Renal pelvis (tissue), 12 donors: ENCODE measurements around the gene KRTAP19-5. TPM values are rescaled to one million over a fixed set of nuclear protein-coding genes. Genes with fewer than 3 reads are reported as not detected.
A peak's percentile ranks its signal among the peaks of the same experiment; 100 is the strongest.
"Not testable (repeated sequence)": the region's sequence is repeated elsewhere in the genome, so short reads cannot be mapped to it uniquely, and the experiment has no call there.

Source experiments
- DNase-seq: peaks from one replicate; pipeline ENCODE4 v3.0.0-alpha.2; 2013
- long read RNA-seq, 16 experiments: transcript quantifications; one replicate each; lab custom pipeline, GENCODE V29; 2026
- polyA plus RNA-seq, 3 donors: library from polyadenylated mRNA; unstranded; fragments of 120-200 nt; gene quantifications; one replicate each; pipeline ENCODE4 v1.2.1, GENCODE V29; 2013; ENCODE audit not compliant: insufficient read length in 3 of 3

KRTAP19-5 gene
- polyA plus RNA-seq = not detected
- long read RNA-seq, donor 1 = 0 reads
- long read RNA-seq, donor 2 = 0 reads
- long read RNA-seq, donor 3 = 0 reads
- long read RNA-seq, donor 4 = 0 reads
- long read RNA-seq, donor 5 = 0 reads
- long read RNA-seq, donor 6 = 0 reads
- long read RNA-seq, donor 7 = 0 reads
- long read RNA-seq, donor 8 = 0 reads
- long read RNA-seq, donor 9 = 0 reads
- long read RNA-seq, donor 10 = 0 reads
- long read RNA-seq, donor 11 = 0 reads
- long read RNA-seq, donor 12 = 0 reads
- long read RNA-seq, donor 13 = 0 reads
- long read RNA-seq, donor 14 = 0 reads
- long read RNA-seq, donor 15 = 0 reads
- long read RNA-seq, donor 16 = 0 reads

- no peak for DNase-seq
These were observed at the start of gene KRTAP19-5 for GRCh38 chr21:30502041-30502440. Gene KRTAP19-5 (minus strand): TSS chr21:30502141. CDS start chr21:30502090, 51 bp downstream.

- no peak for DNase-seq
These were observed 39.8 kb upstream of the KRTAP19-5 start, which contains the start of gene KRTAP19-6 for GRCh38 chr21:30541764-30542163. Gene KRTAP19-6 (minus strand): TSS chr21:30541864. CDS start chr21:30541833, 31 bp downstream.

- DNase-seq = no peak
These were observed 16.9 kb upstream of the KRTAP19-5 start for GRCh38 chr21:30518876-30519275.

DNA sequence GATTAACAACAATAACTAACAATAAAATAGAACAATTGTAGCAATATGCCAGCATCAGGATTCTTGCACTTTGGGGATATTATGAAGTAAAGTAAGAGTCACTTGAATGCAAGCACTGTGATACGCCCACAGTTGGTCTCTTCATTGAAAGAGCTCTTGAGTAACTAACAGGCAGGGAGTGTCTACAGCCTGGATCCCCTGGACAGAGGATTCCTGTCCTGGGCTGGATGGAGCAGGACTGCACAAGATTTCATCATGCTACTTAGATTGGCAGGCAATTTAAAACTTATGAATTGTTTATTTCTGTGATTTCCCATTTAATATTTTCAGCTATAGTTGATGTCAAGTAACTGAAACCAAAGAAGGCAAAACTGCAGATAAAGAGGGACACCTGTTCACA, 13.7 kb upstream of the KRTAP19-5 start:
- DNase-seq = no peak

GRCh38 chr21:30505621-30506205, 3.8 kb upstream of the KRTAP19-5 start:
- not testable (repeated sequence) for DNase-seq

DNA sequence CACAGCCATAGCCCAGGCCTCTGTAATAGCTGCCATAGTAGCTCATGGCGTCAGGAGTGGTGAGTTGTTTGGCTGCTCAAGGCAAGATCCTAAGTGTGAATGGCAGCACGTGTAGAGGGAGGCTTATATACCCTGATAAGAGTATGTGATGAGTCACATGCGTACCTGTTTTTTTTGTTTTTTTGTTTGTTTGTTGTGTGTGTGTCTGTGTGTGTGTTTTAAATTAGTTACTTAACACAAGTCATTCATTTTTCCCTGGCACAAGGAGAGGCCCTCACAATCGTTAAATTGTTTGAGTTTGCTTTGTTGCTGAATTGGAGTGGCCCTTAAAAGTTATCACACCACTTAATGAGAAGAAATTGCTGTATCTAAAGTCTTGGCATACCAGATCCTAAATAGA, 4.9 kb downstream of the KRTAP19-5 start, which contains the start of gene KRTAP19-4:
TSS of gene KRTAP19-4 (minus strand) at position 101 of the 400 bp plus-strand sequence. CDS start at position 46, 55 bp downstream.
- no peak for DNase-seq

- DNase-seq = no peak
These were observed 9.9 kb downstream of the KRTAP19-5 start, which contains the start of gene KRTAP19-3 for GRCh38 chr21:30491963-30492428. Gene KRTAP19-3 (minus strand): TSS chr21:30492013. CDS start chr21:30491957, 56 bp downstream.

- no peak for DNase-seq
These were observed 14.6 kb downstream of the KRTAP19-5 start, which contains the start of gene KRTAP19-2 for GRCh38 chr21:30487336-30487735. Gene KRTAP19-2 (minus strand): TSS chr21:30487436. CDS start chr21:30487348, 88 bp downstream.

GRCh38 chr21:30486180-30486579, 15.8 kb downstream of the KRTAP19-5 start:
- no peak for DNase-seq

- no peak for DNase-seq
These were observed 19.8 kb downstream of the KRTAP19-5 start for GRCh38 chr21:30482130-30482529.

GRCh38 chr21:30480145-30480544, 21.8 kb downstream of the KRTAP19-5 start, which contains the start of gene KRTAP19-1:
Gene KRTAP19-1 (minus strand): TSS chr21:30480367. CDS start chr21:30480317, 50 bp downstream.
- no peak for DNase-seq

GRCh38 chr21:30479259-30479658, 22.7 kb downstream of the KRTAP19-5 start:
- no peak for DNase-seq

DNA sequence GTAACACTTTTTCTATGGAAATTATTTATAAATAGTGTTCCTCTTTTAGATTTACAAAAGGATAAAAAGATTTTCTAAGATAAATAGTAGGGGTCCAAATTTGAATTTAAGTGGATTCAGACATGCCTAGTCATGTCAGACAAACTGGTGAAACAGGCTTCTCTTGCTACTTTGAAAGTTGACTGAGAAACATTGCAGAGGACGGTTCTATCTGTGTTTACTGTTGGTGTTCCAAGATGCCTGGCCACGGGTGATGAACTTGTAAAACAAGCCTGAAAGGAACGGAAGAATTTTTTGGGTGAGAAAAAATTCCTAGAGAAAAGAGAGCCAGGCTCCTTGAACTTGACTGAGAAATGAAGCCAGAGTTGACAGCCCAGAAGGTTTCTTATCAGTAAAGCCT, 23.9 kb downstream of the KRTAP19-5 start:
- no peak for DNase-seq

- peak; percentile 61 for DNase-seq
These were observed 32.8 kb downstream of the KRTAP19-5 start for GRCh38 chr21:30468900-30469714.

DNA sequence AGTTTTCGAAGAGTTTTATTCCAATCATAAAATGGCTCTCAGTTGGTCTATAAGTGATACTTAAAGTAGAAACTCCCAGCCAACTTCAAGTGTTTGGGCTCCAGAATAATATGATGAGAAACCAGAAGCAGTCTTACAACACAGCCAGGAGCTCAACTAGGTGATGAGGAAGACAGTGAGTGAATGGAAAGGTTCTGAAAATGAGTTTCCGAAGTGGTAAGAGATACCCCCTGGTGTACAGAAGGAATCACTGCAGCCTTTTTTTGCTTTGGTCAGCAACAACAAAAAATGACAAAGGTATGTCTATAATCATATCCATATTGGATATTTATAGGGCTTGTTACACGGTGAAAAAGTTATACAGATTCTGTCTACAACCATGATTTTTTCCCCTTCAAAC, 38.2 kb downstream of the KRTAP19-5 start:
- no peak for DNase-seq

Other genes starting within 250 kb of the KRTAP19-5 start
- gene KRTAP24-1, start 219.2 kb downstream of the KRTAP19-5 start, polyA plus RNA-seq = not detected
- not detected for gene KRTAP25-1, start 212.6 kb downstream of the KRTAP19-5 start, polyA plus RNA-seq
- gene KRTAP26-1, start 181.8 kb downstream of the KRTAP19-5 start, polyA plus RNA-seq = not detected
- not detected for gene KRTAP27-1, start 164.4 kb downstream of the KRTAP19-5 start, polyA plus RNA-seq
- not detected for gene KRTAP23-1, start 153.5 kb downstream of the KRTAP19-5 start, polyA plus RNA-seq
- not detected for gene KRTAP13-2, start 129.9 kb downstream of the KRTAP19-5 start, polyA plus RNA-seq
- not detected for gene KRTAP13-1, start 106.1 kb downstream of the KRTAP19-5 start, polyA plus RNA-seq
- not detected for gene KRTAP13-3, start 76.2 kb downstream of the KRTAP19-5 start, polyA plus RNA-seq
- gene KRTAP13-4, start 71.9 kb downstream of the KRTAP19-5 start, polyA plus RNA-seq = not detected
- not detected for gene KRTAP15-1, start 61.9 kb downstream of the KRTAP19-5 start, polyA plus RNA-seq
- not detected for gene KRTAP19-1, start 21.8 kb downstream of the KRTAP19-5 start, polyA plus RNA-seq
- gene KRTAP19-2, start 14.7 kb downstream of the KRTAP19-5 start, polyA plus RNA-seq = not detected
- gene KRTAP19-3, start 10.1 kb downstream of the KRTAP19-5 start, polyA plus RNA-seq = not detected
- gene KRTAP19-4, start 5.0 kb downstream of the KRTAP19-5 start, polyA plus RNA-seq = not detected
- not detected for gene KRTAP19-6, start 39.7 kb upstream of the KRTAP19-5 start, polyA plus RNA-seq
- gene KRTAP19-7, start 59.2 kb upstream of the KRTAP19-5 start, polyA plus RNA-seq = not detected
- gene KRTAP22-2, start 88.3 kb upstream of the KRTAP19-5 start, polyA plus RNA-seq = not detected
- not detected for gene KRTAP6-3, start 90.3 kb upstream of the KRTAP19-5 start, polyA plus RNA-seq
- gene KRTAP6-2, start 96.8 kb upstream of the KRTAP19-5 start, polyA plus RNA-seq = not detected
- gene KRTAP22-1, start 98.9 kb upstream of the KRTAP19-5 start, polyA plus RNA-seq = not detected
- gene KRTAP6-1, start 111.8 kb upstream of the KRTAP19-5 start, polyA plus RNA-seq = not detected
- not detected for gene KRTAP20-1, start 114.3 kb upstream of the KRTAP19-5 start, polyA plus RNA-seq
- not detected for gene KRTAP20-4, start 118.5 kb upstream of the KRTAP19-5 start, polyA plus RNA-seq
- gene KRTAP20-2, start 133.1 kb upstream of the KRTAP19-5 start, polyA plus RNA-seq = not detected
- gene KRTAP20-3, start 140.7 kb upstream of the KRTAP19-5 start, polyA plus RNA-seq = not detected
- gene KRTAP21-3, start 216.6 kb upstream of the KRTAP19-5 start, polyA plus RNA-seq = not detected
- not detected for gene KRTAP21-2, start 245.1 kb upstream of the KRTAP19-5 start, polyA plus RNA-seq